GM12892 (cell line): ENCODE results near the gene MEGF11.

ENCODE experiments used
- DNase-seq: peaks from one replicate; pipeline ENCODE4 v3.0.0; 2011; ENCODE audit not compliant: insufficient read length
- FAIRE-seq: peaks from 2 replicates; lab custom pipeline; 2011; peaks lifted over from hg19 to GRCh38; lab: Jason Lieb, UNC
- POLR2A ChIP-seq: IDR thresholded peaks from 2 replicates; pipeline ENCODE4 v1.6.1; 2011; ENCODE audit warnings: low read depth, low read length, control low read depth
- POLR2AphosphoS5 ChIP-seq: IDR thresholded peaks from 2 replicates; pipeline ENCODE4 v1.6.1; 2011; ENCODE audit warnings: low read depth, low read length, control low read depth
- TAF1 ChIP-seq: IDR thresholded peaks from 2 replicates; pipeline ENCODE4 v1.6.1; 2011; ENCODE audit warnings: low read depth, mild to moderate bottlenecking, control low read depth, low read length, borderline replicate concordance

MEGF11 gene

DNA sequence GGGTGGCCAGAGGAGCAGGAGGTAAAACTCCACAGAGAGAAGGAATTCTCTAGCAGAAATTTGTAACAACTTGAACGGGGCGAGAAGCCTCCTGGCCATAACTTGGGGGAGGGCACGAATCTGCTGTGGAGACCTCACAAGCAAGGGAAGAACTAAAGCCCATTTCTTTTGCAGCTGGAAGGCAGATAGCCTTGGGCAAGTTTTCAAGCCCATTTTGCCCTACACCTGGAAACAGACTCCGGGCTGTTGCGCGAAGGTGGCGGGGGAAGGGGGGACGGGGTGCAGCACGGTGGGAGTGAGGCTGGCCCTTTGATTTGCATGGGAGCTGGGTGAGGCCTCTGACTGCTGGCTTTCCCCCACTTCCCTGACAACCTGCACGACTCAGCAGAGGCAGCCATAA lies 168.8 kb downstream of the MEGF11 start:
- FAIRE-seq: no peak
- no peak for DNase-seq
- TF ChIP-seq POLR2A: no peak
- no peak for TF ChIP-seq POLR2AphosphoS5
- no peak for TF ChIP-seq TAF1

DNA sequence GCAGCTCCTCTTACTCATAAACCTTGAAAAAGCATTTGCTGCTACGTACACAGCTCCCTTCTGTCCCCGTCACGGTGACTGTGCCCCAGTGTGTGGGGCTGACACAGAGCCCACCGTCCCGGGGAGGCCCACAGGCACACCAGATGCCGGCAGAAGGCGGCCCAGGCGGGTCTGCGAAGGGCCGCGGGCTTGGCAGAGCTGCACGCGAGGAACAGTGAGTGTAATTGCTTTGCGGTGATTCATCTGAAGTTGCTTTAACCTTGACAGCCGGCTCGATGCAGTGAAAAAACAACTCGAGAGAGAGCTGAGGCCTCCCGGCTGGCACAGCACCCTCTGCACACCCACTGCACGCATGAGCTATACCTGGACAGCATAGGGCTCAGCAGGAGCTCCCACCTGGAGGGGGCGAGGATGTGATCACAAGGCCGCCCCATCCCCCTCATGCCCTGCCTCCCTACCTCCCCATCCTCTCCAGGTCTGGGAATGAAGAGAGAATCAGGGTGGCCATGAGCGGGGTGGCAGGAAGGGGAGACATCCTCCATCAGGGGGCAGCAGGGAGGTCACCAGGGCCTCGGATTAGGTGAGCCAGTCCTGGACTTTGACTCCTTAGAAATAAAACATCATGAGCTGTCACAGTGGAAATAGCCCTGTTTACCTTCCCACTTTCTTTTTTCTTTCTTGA lies 172.7 kb downstream of the MEGF11 start:
- FAIRE-seq: no peak
- no peak for DNase-seq
- TF ChIP-seq POLR2A (no peak), POLR2AphosphoS5 (no peak), TAF1 (no peak)

DNA sequence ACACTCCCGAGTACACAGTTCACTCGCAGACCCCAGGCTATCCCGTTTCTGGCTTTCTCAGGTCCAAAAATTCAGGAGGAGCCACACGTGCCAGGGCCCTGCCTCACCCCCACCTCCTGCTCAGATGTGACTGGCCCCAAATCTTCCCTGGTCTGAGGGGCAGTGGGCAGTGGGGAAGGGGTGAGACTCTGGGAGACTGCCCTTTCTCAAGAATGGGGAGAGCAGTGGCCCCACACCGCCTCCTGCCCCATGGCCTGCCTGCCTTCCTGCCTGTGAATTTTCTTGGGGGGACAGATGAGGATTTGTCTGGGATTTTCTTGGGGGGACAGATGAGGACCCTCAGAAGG lies 174.6 kb downstream of the MEGF11 start:
- TF ChIP-seq TAF1 (no peak), POLR2AphosphoS5 (no peak), POLR2A (no peak)
- DNase-seq (no peak), FAIRE-seq (no peak)

DNA sequence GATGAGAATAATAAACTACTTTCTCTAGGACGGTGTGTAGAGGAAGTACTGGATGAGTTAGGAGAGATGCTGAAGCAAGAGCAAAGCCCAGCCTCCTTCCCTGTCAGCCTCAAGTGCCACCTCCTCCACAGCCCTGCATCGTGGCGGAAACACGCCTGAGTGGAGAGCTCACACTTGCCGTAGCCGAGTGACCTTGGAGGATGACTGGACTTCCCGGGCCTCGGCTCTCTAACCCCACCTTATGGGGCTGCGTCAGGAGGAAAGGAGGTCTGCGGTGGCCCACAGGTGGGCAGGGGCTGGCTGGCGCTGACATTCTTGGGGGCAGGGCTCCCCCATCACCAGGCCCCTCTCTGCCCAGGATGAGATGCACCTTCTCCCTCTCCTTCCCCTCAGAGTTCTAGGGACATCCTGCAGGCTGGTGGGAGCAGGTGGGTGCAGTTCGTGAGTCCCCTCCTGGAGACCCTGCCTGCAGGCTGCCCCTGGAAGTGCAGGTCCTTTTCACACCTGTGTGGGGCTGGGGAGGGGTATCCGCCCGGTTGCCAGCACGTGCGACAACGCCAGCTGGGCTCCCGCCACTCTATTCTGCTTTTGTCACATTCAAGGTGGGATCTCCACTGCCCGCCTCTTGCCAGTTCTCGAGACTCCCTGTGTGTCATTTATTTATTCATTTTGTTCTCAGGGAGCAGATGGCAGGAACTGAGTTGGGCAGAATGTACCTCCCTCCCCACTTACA lies 175.2 kb downstream of the MEGF11 start:
- no peak for TF ChIP-seq POLR2AphosphoS5
- TF ChIP-seq TAF1: no peak
- no peak for TF ChIP-seq POLR2A
- FAIRE-seq (peak; percentile 70), DNase-seq (no peak)

DNA sequence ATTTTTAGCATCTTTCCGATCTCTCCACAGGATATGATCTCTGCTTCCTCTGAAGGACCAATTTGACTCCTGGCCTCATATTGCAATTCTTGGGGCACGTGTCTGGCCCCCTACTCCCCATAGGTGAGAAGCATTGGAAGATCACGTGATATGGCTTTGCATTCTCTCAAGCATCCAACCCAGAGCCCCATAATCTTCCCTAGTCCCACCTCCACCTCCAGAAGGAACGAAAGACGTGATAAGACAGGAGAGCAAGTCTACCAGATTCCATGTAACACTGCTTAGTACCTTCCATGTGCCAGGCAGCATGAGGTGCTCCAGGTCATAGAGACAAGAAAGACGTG lies 176.3 kb downstream of the MEGF11 start:
- FAIRE-seq (no peak), DNase-seq (no peak)
- TF ChIP-seq POLR2AphosphoS5 (no peak), POLR2A (no peak), TAF1 (no peak)

DNA sequence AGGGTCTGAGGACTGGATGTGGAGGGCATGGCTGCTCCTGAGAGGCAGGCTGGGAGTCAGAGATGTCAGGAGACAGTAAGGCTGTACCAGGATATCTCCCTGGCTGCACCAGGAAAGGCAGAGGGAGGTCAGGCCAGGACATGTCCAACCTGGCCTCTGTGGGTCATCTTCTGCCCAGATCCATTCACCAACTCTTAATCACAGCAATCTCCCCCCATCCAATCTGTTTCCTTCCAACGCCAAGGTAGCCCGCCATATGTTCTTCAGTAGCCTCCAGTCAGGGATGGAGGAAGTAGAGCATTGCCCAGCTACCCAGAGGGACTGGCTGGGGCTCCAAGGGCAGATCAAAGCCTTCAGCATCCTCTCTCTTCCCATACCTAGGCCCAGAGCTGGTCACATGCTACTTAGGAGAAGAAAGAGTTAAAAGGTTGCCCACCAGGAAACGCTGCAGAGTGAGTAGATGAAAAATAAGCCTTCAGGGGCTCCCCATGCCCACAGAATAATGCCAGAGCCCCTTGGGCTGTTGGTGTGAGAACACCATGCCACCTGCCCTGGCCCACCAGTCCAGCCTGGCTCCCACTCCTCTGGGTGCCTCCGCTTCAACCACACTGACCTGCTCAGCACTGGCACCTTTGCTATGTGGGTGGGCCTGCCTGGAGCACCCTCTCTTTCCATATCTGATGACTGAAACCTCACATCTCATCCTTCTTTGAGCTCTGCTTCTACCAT lies 176.8 kb downstream of the MEGF11 start:
- FAIRE-seq: no peak
- TF ChIP-seq POLR2A (no peak), POLR2AphosphoS5 (no peak), TAF1 (no peak)
- no peak for DNase-seq

DNA sequence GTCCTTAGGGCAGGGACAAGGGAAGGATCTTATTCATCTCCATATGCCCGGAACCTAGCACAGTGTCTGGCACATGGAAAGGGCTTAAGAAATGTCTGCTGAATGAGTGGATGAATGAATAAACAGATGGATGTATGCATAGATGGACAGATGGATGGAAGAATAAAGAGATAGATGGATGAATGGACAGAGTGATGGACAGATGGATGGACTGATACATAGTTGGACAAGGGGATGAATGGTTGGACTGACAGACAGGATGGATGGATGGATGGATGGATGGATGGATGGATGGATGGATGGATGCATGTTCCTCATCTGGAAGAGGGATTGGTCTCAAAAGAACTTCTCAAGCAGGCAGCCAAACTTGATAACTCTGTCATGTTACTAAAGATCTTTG lies 177.6 kb downstream of the MEGF11 start:
- TF ChIP-seq POLR2A (no peak), POLR2AphosphoS5 (no peak), TAF1 (no peak)
- no peak for DNase-seq
- FAIRE-seq: no peak

DNA sequence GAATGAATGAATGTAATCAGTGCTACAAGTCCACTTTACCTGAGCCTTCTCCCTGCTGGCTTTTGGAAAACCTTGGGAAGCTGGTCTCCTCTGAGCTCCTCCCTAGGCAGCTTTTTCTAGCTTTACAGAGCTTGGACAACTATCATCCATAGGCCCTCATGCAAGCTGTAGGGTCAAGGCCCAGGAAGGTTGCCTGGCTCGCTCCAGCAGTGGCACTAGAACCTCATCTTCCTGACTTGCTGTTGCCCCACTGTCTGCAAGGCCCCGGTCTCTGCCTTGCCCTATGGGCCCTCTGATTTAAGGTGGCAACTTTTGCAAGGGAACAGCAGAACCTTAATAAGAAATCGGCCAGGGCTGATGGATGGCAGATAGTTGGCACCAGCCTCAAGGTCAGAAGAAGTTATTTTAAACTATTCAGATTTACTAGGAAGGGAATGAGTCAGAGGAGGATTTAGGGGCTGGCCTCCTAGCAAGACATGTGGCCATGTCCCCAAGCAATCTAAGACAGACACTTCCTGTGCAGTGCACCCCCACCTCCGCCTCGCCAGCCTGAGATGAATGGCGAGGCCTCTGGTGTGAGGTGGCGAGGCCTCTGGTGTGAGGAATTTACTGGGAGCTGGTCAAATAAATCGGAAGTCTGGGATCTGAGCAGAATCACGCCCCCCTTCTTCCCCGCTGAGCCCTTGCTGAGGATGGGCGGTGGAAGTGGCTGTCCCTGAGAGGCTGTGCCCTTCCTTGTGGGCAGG lies 180.8 kb downstream of the MEGF11 start:
- FAIRE-seq (peak; percentile 86), DNase-seq (no peak)
- TF ChIP-seq POLR2A (no peak), TAF1 (no peak), POLR2AphosphoS5 (no peak)

DNA sequence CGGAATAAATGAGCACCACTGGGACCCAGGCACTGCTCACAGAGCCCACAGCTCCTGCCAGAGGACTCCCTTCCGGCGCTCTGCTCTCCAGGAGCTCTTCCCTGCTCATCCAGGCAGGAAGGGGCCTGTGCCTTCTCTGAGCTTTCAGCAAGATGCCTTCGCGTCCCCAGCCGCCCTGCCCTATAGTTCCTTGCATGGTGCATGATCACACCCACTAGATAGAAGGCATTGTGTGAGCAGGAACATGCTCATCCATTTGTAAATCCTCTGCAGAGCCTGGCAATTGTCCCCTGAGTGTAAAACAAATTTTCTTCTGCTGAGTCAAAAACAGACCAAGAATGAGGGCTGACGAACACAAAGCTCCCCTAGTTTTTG lies 181.6 kb downstream of the MEGF11 start:
- DNase-seq (no peak), FAIRE-seq (no peak)
- TF ChIP-seq TAF1 (no peak), POLR2A (no peak), POLR2AphosphoS5 (no peak)

- TF ChIP-seq POLR2AphosphoS5 (no peak), TAF1 (no peak), POLR2A (no peak)
- FAIRE-seq (no peak), DNase-seq (no peak)
These were observed 182.2 kb downstream of the MEGF11 start for GRCh38 chr15:66071160-66071920.
